Neuronal stem cell (in vitro differentiated cells): ENCODE results near the gene ADCYAP1.

Source experiments
- DNase-seq: peaks from one replicate; pipeline ENCODE4 v3.0.0-alpha.2; 2013; ENCODE audit warnings: low spot score
- H2AFZ ChIP-seq: one replicate; pipeline ENCODE4 v1.6.1; 2013; ENCODE audit warnings: mild to moderate bottlenecking, low read length, inconsistent platforms
- H2AK5ac ChIP-seq: 2 replicates; pipeline ENCODE4 v1.6.1; 2013; ENCODE audit warnings: low read depth, mild to moderate bottlenecking, inconsistent platforms, low read length, moderate library complexity, mixed read lengths
- H2BK120ac ChIP-seq: 2 replicates; pipeline ENCODE4 v1.6.1; 2013; ENCODE audit warnings: low read depth, mild to moderate bottlenecking, inconsistent platforms, low read length, moderate library complexity, mixed read lengths
- H2BK12ac ChIP-seq: one replicate; pipeline ENCODE4 v1.6.1; 2013; ENCODE audit warnings: low read length, inconsistent platforms
- H2BK15ac ChIP-seq: 2 replicates; pipeline ENCODE4 v1.6.1; 2013; ENCODE audit warnings: mild to moderate bottlenecking, low read length, inconsistent platforms, mixed read lengths
- H2BK5ac ChIP-seq: one replicate; pipeline ENCODE4 v1.6.1; 2013; ENCODE audit warnings: inconsistent platforms, mild to moderate bottlenecking, low read length, moderate library complexity
- H3K14ac ChIP-seq: one replicate; pipeline ENCODE4 v1.6.1; 2013; ENCODE audit warnings: low read length, inconsistent platforms
- H3K18ac ChIP-seq: 2 replicates; pipeline ENCODE4 v1.6.1; 2013; ENCODE audit warnings: low read length, inconsistent platforms
- H3K23ac ChIP-seq: 2 replicates; pipeline ENCODE4 v1.6.1; 2013; ENCODE audit warnings: low read depth, mild to moderate bottlenecking, mixed read lengths, low read length, inconsistent platforms; ENCODE audit not compliant: poor library complexity
- H3K27ac ChIP-seq: replicated peaks from 3 replicates; pipeline ENCODE4 v1.5.1; 2013; ENCODE audit warnings: low read length, inconsistent platforms
- H3K27me3 ChIP-seq, 3 experiments: 2 replicates each; pipeline ENCODE4 v1.6.1; 2013; ENCODE audit warnings: low read length in 3 of 3, mild to moderate bottlenecking in 2 of 3, inconsistent platforms in 1 of 3, low read depth in 1 of 3, mixed read lengths in 1 of 3, moderate library complexity in 1 of 3; ENCODE audit not compliant: control insufficient read depth in 3 of 3, insufficient read depth in 3 of 3
- H3K36me3 ChIP-seq, 2 donors: replicated peaks in 1 of 2; 2 replicates each; pipeline ENCODE4 v1.6.1; 2013; ENCODE audit warnings: low read length in 2 of 2; ENCODE audit not compliant: control insufficient read depth in 2 of 2, insufficient read depth in 2 of 2
- H3K4ac ChIP-seq: 2 replicates; pipeline ENCODE4 v1.6.1; 2013; ENCODE audit warnings: inconsistent platforms, mild to moderate bottlenecking, low read length, moderate library complexity
- H3K4me1 ChIP-seq, 2 donors: 1 replicate in 1 of 2; 2 replicates in 1 of 2; pipeline ENCODE4 v1.6.1; 2013; ENCODE audit warnings: low read length in 2 of 2, low read depth in 1 of 2; ENCODE audit not compliant: control insufficient read depth in 2 of 2, insufficient read depth in 1 of 2
- H3K4me2 ChIP-seq: one replicate; pipeline ENCODE4 v1.6.1; 2013; ENCODE audit warnings: mild to moderate bottlenecking, low read length, inconsistent platforms; ENCODE audit not compliant: insufficient read depth, poor library complexity, severe bottlenecking
- H3K4me3 ChIP-seq, 2 donors: 2 replicates each; pipeline ENCODE4 v1.5.1; 2013; ENCODE audit warnings: low read length in 2 of 2, mild to moderate bottlenecking in 2 of 2, inconsistent platforms in 1 of 2, moderate library complexity in 1 of 2
- H3K79me1 ChIP-seq: one replicate; pipeline ENCODE4 v1.6.1; 2013; ENCODE audit warnings: low read depth, mild to moderate bottlenecking, inconsistent platforms, low read length, moderate library complexity
- H3K9ac ChIP-seq: one replicate; pipeline ENCODE4 v1.6.1; 2013; ENCODE audit warnings: mild to moderate bottlenecking, low read depth, low read length, inconsistent platforms; ENCODE audit not compliant: poor library complexity
- H3K9me3 ChIP-seq, 2 donors: replicated peaks in 1 of 2; 2 replicates each; pipeline versions ENCODE3 to v1.6.1; 2013; ENCODE audit warnings: low read length in 2 of 2, mild to moderate bottlenecking in 2 of 2, inconsistent platforms in 1 of 2, low read depth in 1 of 2, mixed read lengths in 1 of 2, moderate library complexity in 1 of 2; ENCODE audit not compliant: control insufficient read depth in 2 of 2, insufficient read depth in 1 of 2
- H4K8ac ChIP-seq: one replicate; pipeline ENCODE4 v1.6.1; 2013; ENCODE audit warnings: low read depth, mild to moderate bottlenecking, inconsistent platforms, low read length, moderate library complexity
- H4K91ac ChIP-seq: one replicate; pipeline ENCODE4 v1.6.1; 2013; ENCODE audit warnings: low read length, low read depth, mild to moderate bottlenecking, inconsistent platforms; ENCODE audit not compliant: poor library complexity
- WGBS, 2 donors: extraction: QIAGEN DNeasy Blood & Tissue Kit; methylation state at CpG; one replicate each; pipeline ENCODE4 v1.1.7; 2013; ENCODE audit warnings: missing lambda C conversion rate in 2 of 2, mixed read lengths in 1 of 2; ENCODE audit not compliant: insufficient read length in 2 of 2, insufficient replicate concordance in 1 of 2; ENCODE audit errors: extremely low coverage in 2 of 2; 5-methylcytosine and 5-hydroxymethylcytosine counted together

The ADCYAP1 gene

GRCh38 chr18:902229-902628 is 2.4 kb upstream of the ADCYAP1 start:
- WGBS, 2 donors: no CpG with 5 or more reads among the region's 9 CpGs
- Histone ChIP-seq H4K91ac (no peak overlapping the region), H3K27me3 (peaks cover 30 to 69% (median 36%) of the 10 kb centered on the region in 3 experiments), H3K4me2 (no peak overlapping the region), H3K27ac (no peak overlapping the region), H3K9ac (no peak overlapping the region), H2BK120ac (no peak overlapping the region), H4K8ac (no peak overlapping the region), H3K4me3 (no peak overlapping the region), H3K14ac (no peak overlapping the region), H2AFZ (no peak overlapping the region), H3K18ac (no peak overlapping the region), H2BK15ac (no peak overlapping the region), H3K4ac (no peak overlapping the region), H3K23ac (no peak overlapping the region), H2BK12ac (no peak overlapping the region), H3K9me3 (no peaks in the 10 kb centered on the region), H3K79me1 (no peaks in the 10 kb centered on the region), H2BK5ac (no peak overlapping the region), H3K36me3 (no peaks in the 10 kb centered on the region), H3K4me1 (peaks cover 2 to 6% of the 10 kb centered on the region in 2 donors), H2AK5ac (no peak overlapping the region)
- no peak for DNase-seq

- Histone ChIP-seq H3K14ac (no peak overlapping the region), H3K4me3 (no peak overlapping the region), H2BK120ac (no peak overlapping the region), H2AK5ac (no peak overlapping the region), H3K27me3 (peaks cover 42 to 83% (median 51%) of the 10 kb centered on the region in 3 experiments), H3K36me3 (no peaks in the 10 kb centered on the region), H3K4me2 (no peak overlapping the region), H3K9ac (no peak overlapping the region), H3K27ac (no peak overlapping the region), H3K23ac (no peak overlapping the region), H4K91ac (no peak overlapping the region), H2AFZ (no peak overlapping the region), H3K9me3 (no peaks in the 10 kb centered on the region), H3K79me1 (no peaks in the 10 kb centered on the region), H3K4ac (no peak overlapping the region), H2BK15ac (no peak overlapping the region), H3K4me1 (peaks cover 4 to 10% of the 10 kb centered on the region in 2 donors), H2BK5ac (no peak overlapping the region), H4K8ac (no peak overlapping the region), H2BK12ac (no peak overlapping the region), H3K18ac (no peak overlapping the region)
- no peak for DNase-seq
- no CpG with 5 or more reads among the region's 11 CpGs for WGBS, 2 donors
Observed at GRCh38 chr18:903701-904100, 970 bp upstream of the ADCYAP1 start.

- Histone ChIP-seq H3K18ac (peak overlapping the region; percentile 13), H3K4me1 (peaks cover 4 to 10% of the 10 kb centered on the region in 2 donors), H2BK120ac (no peak overlapping the region), H3K27me3 (peaks cover 45 to 95% (median 65%) of the 10 kb centered on the region in 3 experiments), H3K9ac (no peak overlapping the region), H3K79me1 (no peaks in the 10 kb centered on the region), H3K27ac (no peak overlapping the region), H2BK5ac (no peak overlapping the region), H2BK15ac (peak overlapping the region; percentile 12), H3K14ac (no peak overlapping the region), H2BK12ac (no peak overlapping the region), H4K8ac (no peak overlapping the region), H3K36me3 (no peaks in the 10 kb centered on the region), H3K23ac (peak overlapping the region; percentile 74), H3K4me2 (peak overlapping the region; percentile 47), H3K9me3 (no peaks in the 10 kb centered on the region), H4K91ac (no peak overlapping the region), H2AK5ac (no peak overlapping the region), H3K4ac (no peak overlapping the region), H3K4me3 (no peak overlapping the region), H2AFZ (no peak overlapping the region)
- DNase-seq: no peak
- no CpG with 5 or more reads among the region's 33 CpGs for WGBS, 2 donors
Observed at GRCh38 chr18:905307-905947, 756 bp downstream of the ADCYAP1 start.

- Histone ChIP-seq H2BK15ac (no peak overlapping the region), H2BK120ac (no peak overlapping the region), H3K9ac (peak overlapping the region; percentile 12), H3K18ac (peak overlapping the region; percentile 35), H3K27ac (no peak overlapping the region), H3K79me1 (no peaks in the 10 kb centered on the region), H2AFZ (no peak overlapping the region), H3K23ac (no peak overlapping the region), H4K91ac (no peak overlapping the region), H3K36me3 (no peaks in the 10 kb centered on the region), H3K4me2 (peak overlapping the region; percentile 90), H3K4me3 (no peak overlapping the region), H3K27me3 (peaks cover 45 to 97% (median 68%) of the 10 kb centered on the region in 3 experiments), H2BK12ac (no peak overlapping the region), H4K8ac (no peak overlapping the region), H3K9me3 (no peaks in the 10 kb centered on the region), H3K4ac (no peak overlapping the region), H2BK5ac (no peak overlapping the region), H3K14ac (no peak overlapping the region), H2AK5ac (no peak overlapping the region), H3K4me1 (peaks cover 4 to 10% of the 10 kb centered on the region in 2 donors)
- DNase-seq: no peak
- no CpG with 5 or more reads among the region's 26 CpGs for WGBS, 2 donors
Observed at GRCh38 chr18:905948-906415, 1.3 kb downstream of the ADCYAP1 start.
